OCI-LY7 (cell line): Measurements from ENCODE around the gene JAG2. TPM values are rescaled to one million over a fixed set of nuclear protein-coding genes. Genes with fewer than 3 reads are reported as not detected.

Experiments used
- BruUV-seq: library from RNA; stranded (reverse); fragments of 400-500 nt; replicated peaks from 2 replicates; lab custom pipeline; 2021; lab: Mats Ljungman, UMichigan
- CTCF ChIA-PET: fragments of 300-600 bp; sonication (Branson Sonifier 250); formaldehyde crosslinking; loops from one replicate; lab custom pipeline; 2022; ENCODE audit warnings: antibody characterized with exemption; ENCODE audit not compliant: unreplicated experiment; lab: Charles Lee
- POLR2A ChIA-PET: fragments of 300-600 bp; sonication (Branson Sonifier 250); formaldehyde crosslinking; loops from one replicate; lab custom pipeline; 2022; ENCODE audit warnings: antibody characterized with exemption; lab: Charles Lee
- DNase-seq: peaks from one replicate; pipeline ENCODE4 v3.0.0-alpha.2; 2015; ENCODE audit warnings: low spot score
- H2AFZ ChIP-seq: fragments of 200-600 bp; sonication (generic), shearing (Covaris generic); 2 replicates; pipeline ENCODE4 v1.6.1; 2014; ENCODE audit warnings: mild to moderate bottlenecking, antibody characterized with exemption, low read length, moderate library complexity
- H3K27ac ChIP-seq: fragments of 200-600 bp; sonication (generic); 2 replicates; pipeline ENCODE4 v1.5.1; 2014; ENCODE audit warnings: mixed run types, low read depth, mild to moderate bottlenecking, moderate library complexity, low read length, inconsistent platforms; ENCODE audit not compliant: poor library complexity, severe bottlenecking
- H3K36me3 ChIP-seq: fragments of 200-600 bp; sonication (generic); 2 replicates; pipeline ENCODE4 v1.6.1; 2014; ENCODE audit warnings: mild to moderate bottlenecking, antibody characterized with exemption, low read length, moderate library complexity, mixed read lengths; ENCODE audit not compliant: insufficient read depth
- H3K4me1 ChIP-seq: fragments of 200-600 bp; sonication (generic); 2 replicates; pipeline ENCODE4 v1.5.1; 2014; ENCODE audit warnings: mild to moderate bottlenecking, low read length; ENCODE audit not compliant: insufficient read depth, poor library complexity, severe bottlenecking
- H3K4me2 ChIP-seq: fragments of 200-600 bp; sonication (generic); 2 replicates; pipeline ENCODE4 v1.6.1; 2014; ENCODE audit warnings: mild to moderate bottlenecking, low read length
- H3K4me3 ChIP-seq: fragments of 200-600 bp; sonication (generic); 2 replicates; pipeline ENCODE4 v1.5.1; 2014; ENCODE audit warnings: mild to moderate bottlenecking, low read depth, low read length; ENCODE audit not compliant: poor library complexity, severe bottlenecking
- H3K79me2 ChIP-seq: fragments of 200-600 bp; sonication (generic); 2 replicates; pipeline ENCODE4 v1.6.1; 2016; ENCODE audit warnings: low read depth, mild to moderate bottlenecking, low read length, moderate library complexity, mixed read lengths; ENCODE audit not compliant: insufficient read depth
- H3K9me2 ChIP-seq: fragments of 200-600 bp; sonication (generic); 2 replicates; pipeline ENCODE4 v1.6.1; 2016; ENCODE audit warnings: mild to moderate bottlenecking, low read length, mixed read lengths; ENCODE audit not compliant: insufficient read depth
- H3K9me3 ChIP-seq: fragments of 200-600 bp; sonication (generic); 2 replicates; pipeline ENCODE4 v1.6.1; 2014; ENCODE audit warnings: mild to moderate bottlenecking, mixed run types, low read length, mixed read lengths
- H4K20me1 ChIP-seq: fragments of 200-600 bp; sonication (generic); 2 replicates; pipeline ENCODE4 v1.6.1; 2014; ENCODE audit warnings: mild to moderate bottlenecking, antibody characterized with exemption, low read length, moderate library complexity, mixed read lengths; ENCODE audit not compliant: insufficient read depth
- EZH2phosphoT487 ChIP-seq: fragments of 200-600 bp; sonication (generic); IDR thresholded peaks from 2 replicates; pipeline ENCODE4 v1.6.1; 2018; ENCODE audit warnings: low read depth, borderline replicate concordance, mild to moderate bottlenecking, mixed run types, antibody characterized with exemption, low read length, moderate library complexity, mixed read lengths
- intact Hi-C: fragments of 100-400 bp; cut with micrococcal nuclease; formaldehyde crosslinking; loops from one replicate; pipeline ENCODE4 v1.10.0; 2022; ENCODE audit not compliant: unreplicated experiment
- total RNA-seq, 2 experiments: library from RNA; depleted of rRNA in 1 of 2; stranded (reverse); fragments of >200 nt in 1 of 2; shearing (Covaris generic) in 1 of 2; gene quantifications; 2 replicates each; pipeline ENCODE4 v1.2.3, GENCODE V29; 2014 to 2022
- TF ChIP-seq, protein P1 (sequence below): fragments of 200-600 bp; sonication (generic); conservative IDR thresholded peaks from 2 replicates; pipeline ENCODE4 v1.5.1; 2014; ENCODE audit warnings: mild to moderate bottlenecking, antibody characterized with exemption, low read length, moderate library complexity, mixed read lengths

Gene JAG2
- total RNA-seq, 2 experiments from 2014 or later, result 5.0 to 6.0 TPM

DNA sequence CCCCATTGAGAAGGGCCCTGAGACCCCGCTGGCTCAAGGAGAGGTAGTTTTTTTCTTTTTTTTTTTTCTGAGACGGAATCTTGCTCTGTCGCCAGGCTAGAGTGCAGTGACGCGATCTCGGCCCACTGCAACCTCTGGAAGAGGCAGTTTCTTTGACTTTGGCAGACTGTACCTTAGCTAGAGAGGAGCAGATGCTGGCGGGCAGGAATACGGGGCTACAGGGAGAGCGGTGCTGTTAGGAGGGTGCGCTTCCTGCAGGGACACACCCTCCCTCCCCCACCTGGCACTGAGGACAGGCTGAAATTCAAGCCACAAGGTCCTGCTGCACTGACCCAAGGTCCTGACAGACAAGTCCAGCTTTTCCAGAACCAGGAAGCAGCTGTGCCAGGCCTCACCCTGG is 44.8 kb upstream of the JAG2 start:
- intact Hi-C loops, result no loop called here
- ChIA-PET POLR2A (no interaction called here), CTCF (no interaction called here)
- Histone ChIP-seq H3K4me1 (no peaks in the 10 kb centered on the region), H3K27ac (no peak overlapping the region), H3K4me2 (no peak overlapping the region), H3K36me3 (no peaks in the 10 kb centered on the region), H3K79me2 (no peaks in the 10 kb centered on the region), H4K20me1 (no peaks in the 10 kb centered on the region), H3K4me3 (no peak overlapping the region), H3K9me3 (no peaks in the 10 kb centered on the region), H3K9me2 (no peaks in the 10 kb centered on the region), H2AFZ (no peak overlapping the region)
- no peak for TF ChIP-seq EZH2phosphoT487
- TF ChIP-seq, protein P1, sequence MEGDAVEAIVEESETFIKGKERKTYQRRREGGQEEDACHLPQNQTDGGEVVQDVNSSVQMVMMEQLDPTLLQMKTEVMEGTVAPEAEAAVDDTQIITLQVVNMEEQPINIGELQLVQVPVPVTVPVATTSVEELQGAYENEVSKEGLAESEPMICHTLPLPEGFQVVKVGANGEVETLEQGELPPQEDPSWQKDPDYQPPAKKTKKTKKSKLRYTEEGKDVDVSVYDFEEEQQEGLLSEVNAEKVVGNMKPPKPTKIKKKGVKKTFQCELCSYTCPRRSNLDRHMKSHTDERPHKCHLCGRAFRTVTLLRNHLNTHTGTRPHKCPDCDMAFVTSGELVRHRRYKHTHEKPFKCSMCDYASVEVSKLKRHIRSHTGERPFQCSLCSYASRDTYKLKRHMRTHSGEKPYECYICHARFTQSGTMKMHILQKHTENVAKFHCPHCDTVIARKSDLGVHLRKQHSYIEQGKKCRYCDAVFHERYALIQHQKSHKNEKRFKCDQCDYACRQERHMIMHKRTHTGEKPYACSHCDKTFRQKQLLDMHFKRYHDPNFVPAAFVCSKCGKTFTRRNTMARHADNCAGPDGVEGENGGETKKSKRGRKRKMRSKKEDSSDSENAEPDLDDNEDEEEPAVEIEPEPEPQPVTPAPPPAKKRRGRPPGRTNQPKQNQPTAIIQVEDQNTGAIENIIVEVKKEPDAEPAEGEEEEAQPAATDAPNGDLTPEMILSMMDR, result no peak
- BruUV-seq, result no TSS peak
- no peak for DNase-seq

DNA sequence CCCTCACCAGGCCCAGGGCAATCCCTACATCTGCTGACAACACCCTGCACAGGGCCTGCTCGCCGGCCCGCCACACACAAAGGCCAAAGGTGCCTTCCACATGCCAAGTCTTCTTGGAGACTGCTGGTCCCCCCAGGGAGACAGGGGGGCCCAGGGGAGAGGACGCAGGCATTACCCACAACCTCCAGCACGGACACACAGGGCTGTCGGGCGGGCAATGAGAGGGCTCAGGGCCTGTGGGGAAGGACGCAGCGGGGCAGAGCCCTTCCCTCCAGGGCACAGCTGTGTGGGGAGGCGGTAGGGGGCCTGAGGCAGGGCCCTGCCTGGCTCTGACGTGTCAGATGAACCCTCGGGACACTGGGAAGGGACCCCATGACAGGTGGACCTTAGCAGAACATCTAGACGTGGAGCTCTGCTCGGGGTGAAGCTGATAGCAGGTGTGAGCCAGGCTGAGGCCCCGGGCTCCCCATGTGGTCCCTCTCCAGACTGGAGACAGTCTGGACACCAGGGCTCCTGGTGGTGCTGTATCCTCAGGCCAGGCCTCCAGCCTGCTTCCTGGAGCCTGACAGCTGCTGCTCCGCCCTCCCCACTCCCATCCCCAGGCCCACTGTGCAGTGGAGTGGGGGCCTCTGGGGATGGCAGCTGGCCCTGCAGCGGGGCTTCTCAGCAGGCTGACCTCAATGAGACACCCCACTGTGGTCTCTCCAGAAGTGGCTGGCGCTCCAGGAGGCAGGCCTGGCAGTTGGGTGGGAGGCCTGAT is 44.1 kb upstream of the JAG2 start:
- Histone ChIP-seq H3K9me2 (no peaks in the 10 kb centered on the region), H2AFZ (no peak overlapping the region), H3K4me2 (no peak overlapping the region), H3K4me1 (no peaks in the 10 kb centered on the region), H3K27ac (no peak overlapping the region), H3K36me3 (no peaks in the 10 kb centered on the region), H4K20me1 (no peaks in the 10 kb centered on the region; the same call in 1 of the 2 replicates), H3K79me2 (no peaks in the 10 kb centered on the region), H3K4me3 (no peak overlapping the region), H3K9me3 (no peaks in the 10 kb centered on the region)
- no peak for TF ChIP-seq EZH2phosphoT487
- TF ChIP-seq, protein P1, result no peak
- intact Hi-C loops, result no loop called here
- no peak for DNase-seq
- POLR2A ChIA-PET, result no interaction called here
- BruUV-seq, result no TSS peak
- CTCF ChIA-PET, result no interaction called here

DNA sequence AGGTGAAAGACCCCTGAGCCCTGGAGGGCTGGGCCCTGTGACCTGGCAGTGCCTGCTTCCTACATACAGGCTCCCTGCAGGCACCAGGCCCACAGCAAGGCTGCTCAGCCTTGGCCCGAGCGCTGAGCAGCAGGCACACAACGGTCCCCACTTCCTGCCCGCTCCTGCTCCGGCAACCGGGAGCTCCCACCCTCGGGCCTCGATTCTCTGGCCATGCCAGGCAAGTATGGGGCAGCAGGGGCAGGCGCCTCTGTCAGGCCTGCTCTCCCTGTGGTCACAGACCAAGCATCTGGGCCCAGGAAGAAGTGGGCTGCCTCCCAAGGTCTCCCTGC is 43.1 kb upstream of the JAG2 start:
- Histone ChIP-seq H4K20me1 (no peaks in the 10 kb centered on the region; the same call in 1 of the 2 replicates), H3K9me3 (no peaks in the 10 kb centered on the region), H3K79me2 (no peaks in the 10 kb centered on the region), H3K36me3 (no peaks in the 10 kb centered on the region), H3K9me2 (no peaks in the 10 kb centered on the region), H3K4me1 (no peaks in the 10 kb centered on the region), H2AFZ (no peak overlapping the region), H3K4me2 (no peak overlapping the region), H3K27ac (no peak overlapping the region), H3K4me3 (no peak overlapping the region)
- TF ChIP-seq, protein P1, result no peak
- no peak for TF ChIP-seq EZH2phosphoT487
- DNase-seq, result no peak
- intact Hi-C loops, result no loop called here
- ChIA-PET CTCF (no interaction called here), POLR2A (no interaction called here)
- no TSS peak for BruUV-seq
